ENCODE results near the gene PHLPP1.

- no peak for TF ChIP-seq CTCF (IDR thresholded peaks at IDR 0.05)
- TF ChIP-seq KDM1A (IDR thresholded peaks at IDR 0.05; ENCODE audit: low read depth), result no peak
- TF ChIP-seq ZSCAN20 (CRISPR knock-in tag; IDR thresholded peaks at IDR 0.05), result no peak
- no peak for TF ChIP-seq POLR2AphosphoS2 (conservative IDR thresholded peaks at IDR 0.05; ENCODE audit: low read length)
- TF ChIP-seq POLR2A (IDR thresholded peaks at IDR 0.05; ENCODE audit: low read length), result no peak
- TF ChIP-seq, protein P1, sequence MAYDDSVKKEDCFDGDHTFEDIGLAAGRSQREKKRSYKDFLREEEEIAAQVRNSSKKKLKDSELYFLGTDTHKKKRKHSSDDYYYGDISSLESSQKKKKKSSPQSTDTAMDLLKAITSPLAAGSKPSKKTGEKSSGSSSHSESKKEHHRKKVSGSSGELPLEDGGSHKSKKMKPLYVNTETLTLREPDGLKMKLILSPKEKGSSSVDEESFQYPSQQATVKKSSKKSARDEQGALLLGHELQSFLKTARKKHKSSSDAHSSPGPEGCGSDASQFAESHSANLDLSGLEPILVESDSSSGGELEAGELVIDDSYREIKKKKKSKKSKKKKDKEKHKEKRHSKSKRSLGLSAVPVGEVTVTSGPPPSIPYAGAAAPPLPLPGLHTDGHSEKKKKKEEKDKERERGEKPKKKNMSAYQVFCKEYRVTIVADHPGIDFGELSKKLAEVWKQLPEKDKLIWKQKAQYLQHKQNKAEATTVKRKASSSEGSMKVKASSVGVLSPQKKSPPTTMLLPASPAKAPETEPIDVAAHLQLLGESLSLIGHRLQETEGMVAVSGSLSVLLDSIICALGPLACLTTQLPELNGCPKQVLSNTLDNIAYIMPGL (CRISPR knock-in tag; IDR thresholded peaks at IDR 0.05; ENCODE audit: borderline replicate concordance), result no peak
- no peak for TF ChIP-seq TP53 (CRISPR knock-in tag; IDR thresholded peaks at IDR 0.05)
- TF ChIP-seq CEBPB (IDR thresholded peaks at IDR 0.05), result no peak
- TF ChIP-seq MAX (IDR thresholded peaks at IDR 0.05), result no peak
- TF ChIP-seq RAD21 (conservative IDR thresholded peaks at IDR 0.05 in 1 of 2, IDR thresholded peaks at IDR 0.05 in 1 of 2), result no peak
- no peak for TF ChIP-seq CHD4 (IDR thresholded peaks at IDR 0.05; ENCODE audit: borderline replicate concordance)
- no peak for TF ChIP-seq JUN (IDR thresholded peaks at IDR 0.05)
Measured at GRCh38 chr18:62754026-62754425, 38.7 kb downstream of the PHLPP1 start.
